Trophoblast cell (in vitro differentiated cells and primary cell): ENCODE measurements around the gene AUTS2.

Experiments
- DNase-seq, 2 donors: peaks; one replicate each; pipeline ENCODE4 v3.0.0-alpha.2; 2016
- H2AFZ ChIP-seq: 2 replicates; pipeline ENCODE4 v1.6.1; 2013; ENCODE audit warnings: low read length, moderate library complexity, mild to moderate bottlenecking; ENCODE audit not compliant: insufficient read depth, poor library complexity
- H2AK5ac ChIP-seq: 2 replicates; pipeline ENCODE4 v1.6.1; 2013; ENCODE audit warnings: mild to moderate bottlenecking, low read length
- H2BK120ac ChIP-seq: 2 replicates; pipeline ENCODE4 v1.6.1; 2013; ENCODE audit warnings: low read length, mild to moderate bottlenecking, moderate library complexity; ENCODE audit not compliant: insufficient read depth, poor library complexity
- H2BK12ac ChIP-seq: 2 replicates; pipeline ENCODE4 v1.6.1; 2013; ENCODE audit warnings: mild to moderate bottlenecking, low read length, moderate library complexity
- H2BK5ac ChIP-seq: 2 replicates; pipeline ENCODE4 v1.6.1; 2013; ENCODE audit warnings: low read length, low read depth, moderate library complexity, mild to moderate bottlenecking; ENCODE audit not compliant: poor library complexity
- H3K14ac ChIP-seq: 2 replicates; pipeline ENCODE4 v1.6.1; 2013; ENCODE audit warnings: mild to moderate bottlenecking, low read length
- H3K18ac ChIP-seq: 2 replicates; pipeline ENCODE4 v1.6.1; 2013; ENCODE audit warnings: mild to moderate bottlenecking, low read length
- H3K23ac ChIP-seq: 2 replicates; pipeline ENCODE4 v1.6.1; 2013; ENCODE audit warnings: low read length
- H3K27ac ChIP-seq: 2 replicates; pipeline ENCODE4 v1.5.1; 2013; ENCODE audit warnings: low read depth, mild to moderate bottlenecking, inconsistent platforms, low read length, moderate library complexity
- H3K27me3 ChIP-seq: 2 replicates; pipeline ENCODE4 v1.6.1; 2013; ENCODE audit warnings: inconsistent platforms, mild to moderate bottlenecking, low read length, moderate library complexity; ENCODE audit not compliant: insufficient read depth
- H3K36me3 ChIP-seq, 2 experiments: 1 replicate in 1 of 2; 2 replicates in 1 of 2; pipeline ENCODE4 v1.6.1; 2013; ENCODE audit warnings: low read length in 2 of 2, mild to moderate bottlenecking in 2 of 2, moderate library complexity in 1 of 2; ENCODE audit not compliant: insufficient read depth in 2 of 2, control insufficient read depth in 1 of 2
- H3K4ac ChIP-seq: 2 replicates; pipeline ENCODE4 v1.6.1; 2013; ENCODE audit warnings: low read depth, mild to moderate bottlenecking, low read length, moderate library complexity
- H3K4me1 ChIP-seq, 2 experiments: 1 replicate in 1 of 2; 2 replicates in 1 of 2; pipeline ENCODE4 v1.6.1; 2013; ENCODE audit warnings: low read length in 2 of 2, mild to moderate bottlenecking in 2 of 2, moderate library complexity in 1 of 2; ENCODE audit not compliant: insufficient read depth in 2 of 2, control insufficient read depth in 1 of 2
- H3K4me2 ChIP-seq: 2 replicates; pipeline ENCODE4 v1.6.1; 2013; ENCODE audit warnings: inconsistent platforms, mild to moderate bottlenecking, low read length, moderate library complexity
- H3K4me3 ChIP-seq: 2 replicates; pipeline ENCODE4 v1.5.1; 2013; ENCODE audit warnings: mild to moderate bottlenecking, low read depth, low read length, inconsistent platforms
- H3K79me1 ChIP-seq: one replicate; pipeline ENCODE4 v1.6.1; 2013; ENCODE audit warnings: low read length
- H3K79me2 ChIP-seq: 2 replicates; pipeline ENCODE4 v1.6.1; 2013; ENCODE audit warnings: low read length, mild to moderate bottlenecking; ENCODE audit not compliant: control insufficient read depth, insufficient read depth, poor library complexity
- H3K9ac ChIP-seq: 2 replicates; pipeline ENCODE4 v1.6.1; 2013; ENCODE audit warnings: mild to moderate bottlenecking, low read length
- H3K9me3 ChIP-seq: 2 replicates; pipeline ENCODE4 v1.6.1; 2013; ENCODE audit warnings: low read depth, mild to moderate bottlenecking, control low read depth, inconsistent platforms, low read length; ENCODE audit not compliant: insufficient read depth
- H4K12ac ChIP-seq: 2 replicates; pipeline ENCODE4 v1.6.1; 2013; ENCODE audit warnings: low read depth, mild to moderate bottlenecking, low read length, moderate library complexity
- H4K8ac ChIP-seq: 2 replicates; pipeline ENCODE4 v1.6.1; 2013; ENCODE audit warnings: low read depth, mild to moderate bottlenecking, low read length, moderate library complexity
- H4K91ac ChIP-seq: one replicate; pipeline ENCODE4 v1.6.1; 2013; ENCODE audit warnings: low read depth, mild to moderate bottlenecking, low read length, moderate library complexity
- WGBS: extraction: QIAGEN DNeasy Blood & Tissue Kit; methylation state at CpG from one replicate; pipeline ENCODE4 v1.1.7; 2013; ENCODE audit warnings: missing lambda C conversion rate; ENCODE audit not compliant: insufficient read length, insufficient coverage; ENCODE audit errors: extremely low coverage; 5-methylcytosine and 5-hydroxymethylcytosine counted together

The AUTS2 gene

GRCh38 chr7:70082099-70082611 is 483.9 kb downstream of the AUTS2 start:
- no peak overlapping the region for H4K12ac ChIP-seq
- H2BK12ac ChIP-seq, result no peak overlapping the region
- H3K9me3 ChIP-seq, result no peaks in the 10 kb centered on the region
- no peak overlapping the region for H3K4me2 ChIP-seq
- DNase-seq, result no peak
- H3K23ac ChIP-seq, result no peak overlapping the region
- no peak overlapping the region for H3K18ac ChIP-seq
- no peak overlapping the region for H3K27ac ChIP-seq
- no peaks in the 10 kb centered on the region for H3K36me3 ChIP-seq
- no peak overlapping the region for H4K91ac ChIP-seq
- no CpG with 5 or more reads among the region's 5 CpGs for WGBS
- no peak overlapping the region for H3K14ac ChIP-seq
- no peak overlapping the region for H2BK120ac ChIP-seq
- no peak overlapping the region for H4K8ac ChIP-seq
- no peaks in the 10 kb centered on the region for H3K27me3 ChIP-seq
- H3K79me2 ChIP-seq, result no peaks in the 10 kb centered on the region
- no peak overlapping the region for H3K4ac ChIP-seq
- H3K79me1 ChIP-seq, result no peaks in the 10 kb centered on the region
- H2AFZ ChIP-seq, result no peak overlapping the region
- no peak overlapping the region for H2AK5ac ChIP-seq
- H3K4me3 ChIP-seq, result no peak overlapping the region
- H2BK5ac ChIP-seq, result no peak overlapping the region
- no peaks in the 10 kb centered on the region for H3K4me1 ChIP-seq
- H3K9ac ChIP-seq, result no peak overlapping the region

- H3K27me3 ChIP-seq, result no peaks in the 10 kb centered on the region
- H3K14ac ChIP-seq, result no peak overlapping the region
- no peak overlapping the region for H2AK5ac ChIP-seq
- H2BK12ac ChIP-seq, result no peak overlapping the region
- H3K23ac ChIP-seq, result no peak overlapping the region
- no peak overlapping the region for H3K27ac ChIP-seq
- no peak overlapping the region for H3K4me2 ChIP-seq
- no peaks in the 10 kb centered on the region for H3K9me3 ChIP-seq
- no peak overlapping the region for H3K4me3 ChIP-seq
- H2BK120ac ChIP-seq, result no peak overlapping the region
- H4K8ac ChIP-seq, result no peak overlapping the region
- no peak overlapping the region for H4K91ac ChIP-seq
- no peaks in the 10 kb centered on the region for H3K4me1 ChIP-seq
- no peak for DNase-seq
- no CpG with 5 or more reads among the region's 2 CpGs for WGBS
- H3K79me2 ChIP-seq, result no peaks in the 10 kb centered on the region
- no peak overlapping the region for H2BK5ac ChIP-seq
- no peak overlapping the region for H4K12ac ChIP-seq
- no peak overlapping the region for H3K9ac ChIP-seq
- H3K18ac ChIP-seq, result no peak overlapping the region
- no peak overlapping the region for H2AFZ ChIP-seq
- no peaks in the 10 kb centered on the region for H3K79me1 ChIP-seq
- H3K36me3 ChIP-seq, result no peaks in the 10 kb centered on the region
- no peak overlapping the region for H3K4ac ChIP-seq
These were observed 493.1 kb downstream of the AUTS2 start for GRCh38 chr7:70091362-70091761.

- Histone ChIP-seq H3K4me1 (no peaks in the 10 kb centered on the region), H3K14ac (no peak overlapping the region)
These were observed 494.3 kb downstream of the AUTS2 start for GRCh38 chr7:70092314-70093204.

GRCh38 chr7:70093205-70093904 is 495.1 kb downstream of the AUTS2 start:
- no peaks in the 10 kb centered on the region for H3K79me1 ChIP-seq
- H4K8ac ChIP-seq, result no peak overlapping the region
- H2AFZ ChIP-seq, result no peak overlapping the region
- H3K79me2 ChIP-seq, result no peaks in the 10 kb centered on the region
- H4K91ac ChIP-seq, result no peak overlapping the region
- H2AK5ac ChIP-seq, result no peak overlapping the region
- no peak overlapping the region for H3K18ac ChIP-seq
- no peak overlapping the region for H3K23ac ChIP-seq
- DNase-seq, result no peak
- H4K12ac ChIP-seq, result no peak overlapping the region
- H3K36me3 ChIP-seq, result no peaks in the 10 kb centered on the region
- H3K14ac ChIP-seq, result no peak overlapping the region
- no peak overlapping the region for H3K27ac ChIP-seq
- no CpG with 5 or more reads among the region's 4 CpGs for WGBS
- no peak overlapping the region for H3K4me3 ChIP-seq
- no peak overlapping the region for H2BK5ac ChIP-seq
- H3K9me3 ChIP-seq, result no peaks in the 10 kb centered on the region
- no peaks in the 10 kb centered on the region for H3K27me3 ChIP-seq
- no peak overlapping the region for H2BK12ac ChIP-seq
- no peak overlapping the region for H3K4ac ChIP-seq
- no peak overlapping the region for H2BK120ac ChIP-seq
- H3K4me2 ChIP-seq, result no peak overlapping the region
- H3K4me1 ChIP-seq, result no peaks in the 10 kb centered on the region
- H3K9ac ChIP-seq, result no peak overlapping the region

More at GRCh38 chr7:70092314-70093204, 494.3 kb downstream of the AUTS2 start:
- Histone ChIP-seq H3K9ac (no peak overlapping the region), H3K9me3 (no peaks in the 10 kb centered on the region), H4K91ac (no peak overlapping the region), H3K4me2 (no peak overlapping the region), H3K79me1 (no peaks in the 10 kb centered on the region), H3K23ac (no peak overlapping the region), H2BK5ac (no peak overlapping the region), H4K12ac (no peak overlapping the region), H3K4ac (no peak overlapping the region), H2BK12ac (no peak overlapping the region), H3K36me3 (no peaks in the 10 kb centered on the region), H2AFZ (no peak overlapping the region), H3K18ac (no peak overlapping the region), H3K79me2 (no peaks in the 10 kb centered on the region), H3K27me3 (no peaks in the 10 kb centered on the region), H3K27ac (no peak overlapping the region), H4K8ac (no peak overlapping the region), H2AK5ac (no peak overlapping the region), H2BK120ac (no peak overlapping the region), H3K4me3 (no peak overlapping the region)
- DNase-seq, result no peak
- no CpG with 5 or more reads among the region's 12 CpGs for WGBS
